ENCODE data around the gene FOCAD. TPM values are rescaled to one million over a fixed set of nuclear protein-coding genes. Genes with fewer than 3 reads are reported as not detected.

Gene FOCAD
- total and polyA plus RNA-seq, 2 donors (not counting 1 experiment from before 2014, with no cell fraction given), result 4.0 to 10.1 TPM

GRCh38 chr9:20713172-20713571 lies 29.1 kb downstream of the FOCAD start:
- TF ChIP-seq CTCF (IDR thresholded peaks at IDR 0.05) (no peak), EZH2 (IDR thresholded peaks at IDR 0.05; ENCODE audit: borderline replicate concordance, insufficient read depth, low read depth, low read length, poor library complexity, severe bottlenecking) (no peak)
- WGBS (ENCODE audit: insufficient coverage), result 100% methylated on average over 1 of the region's 1 CpG
- Histone ChIP-seq H3K4me1 (ENCODE audit: control insufficient read depth in 2 of 2, insufficient read depth in 2 of 2, low read length in 2 of 2) (no peaks in the 10 kb centered on the region), H3K9me3 (ENCODE audit: control extremely low read depth in 1 of 3, control insufficient read depth in 2 of 3, insufficient read depth in 1 of 3, low read length in 2 of 3) (peaks cover 0 to 3% (median 2%) of the 10 kb centered on the region in 3 donors), H3K27me3 (replicated peaks in 1 of 4; ENCODE audit: control extremely low read depth in 1 of 4, control insufficient read depth in 3 of 4, insufficient read depth in 4 of 4, low read length in 3 of 4) (no peaks in the 10 kb centered on the region), H2AFZ (ENCODE audit: insufficient read depth, low read depth, low read length, poor library complexity, severe bottlenecking) (no peak overlapping the region), H4K20me1 (ENCODE audit: control insufficient read depth, insufficient read depth, low read length, poor library complexity, severe bottlenecking) (no peaks in the 10 kb centered on the region), H3K4me3 (ENCODE audit: control extremely low read depth in 1 of 5, extremely low read depth in 1 of 5, insufficient read depth in 1 of 5, low read depth in 2 of 5, low read length in 4 of 5) (no peak overlapping the region), H3K9ac (ENCODE audit: low read length) (no peak overlapping the region), H3K79me2 (ENCODE audit: control insufficient read depth, insufficient read depth, low read length) (no peaks in the 10 kb centered on the region), H3K4me2 (replicated peaks; ENCODE audit: low read depth, low read length, poor library complexity, severe bottlenecking) (no peak overlapping the region), H3K36me3 (replicated peaks in 1 of 2; ENCODE audit: control extremely low read depth in 1 of 2, control insufficient read depth in 1 of 2, extremely low read depth in 1 of 2, insufficient read depth in 2 of 2, low read length in 1 of 2) (no peaks in the 10 kb centered on the region), H3K27ac (ENCODE audit: low read length in 2 of 2) (no peak overlapping the region)
- Mint-ChIP-seq H3K4me1 (no peaks in the 10 kb centered on the region), H3K27ac (no peak overlapping the region), H3K9me3 (ENCODE audit: insufficient read depth) (no peaks in the 10 kb centered on the region), H3K27me3 (no peaks in the 10 kb centered on the region), H3K4me3 (no peak overlapping the region)
- ChIA-PET CTCF (no interaction called here), POLR2A (no interaction called here)
- intact Hi-C loops (cut with micrococcal nuclease), result no loop called here
- no peak for ATAC-seq (ENCODE audit: low read depth)
- no peak for DNase-seq

GRCh38 chr9:20714442-20715415 lies 30.7 kb downstream of the FOCAD start:
- Histone ChIP-seq H3K79me2 (ENCODE audit: control insufficient read depth, insufficient read depth, low read length) (no peaks in the 10 kb centered on the region), H4K20me1 (ENCODE audit: control insufficient read depth, insufficient read depth, low read length, poor library complexity, severe bottlenecking) (no peaks in the 10 kb centered on the region), H3K4me1 (ENCODE audit: control insufficient read depth in 2 of 2, insufficient read depth in 2 of 2, low read length in 2 of 2) (no peaks in the 10 kb centered on the region), H3K4me2 (replicated peaks; ENCODE audit: low read depth, low read length, poor library complexity, severe bottlenecking) (no peak overlapping the region), H3K4me3 (ENCODE audit: control extremely low read depth in 1 of 5, extremely low read depth in 1 of 5, insufficient read depth in 1 of 5, low read depth in 2 of 5, low read length in 4 of 5) (no peak overlapping the region), H3K9ac (ENCODE audit: low read length) (no peak overlapping the region), H2AFZ (ENCODE audit: insufficient read depth, low read depth, low read length, poor library complexity, severe bottlenecking) (no peak overlapping the region), H3K9me3 (ENCODE audit: control extremely low read depth in 1 of 3, control insufficient read depth in 2 of 3, insufficient read depth in 1 of 3, low read length in 2 of 3) (peaks cover 0 to 3% (median 2%) of the 10 kb centered on the region in 3 donors), H3K27ac (ENCODE audit: low read length in 2 of 2) (no peak overlapping the region), H3K36me3 (replicated peaks in 1 of 2; ENCODE audit: control extremely low read depth in 1 of 2, control insufficient read depth in 1 of 2, extremely low read depth in 1 of 2, insufficient read depth in 2 of 2, low read length in 1 of 2) (no peaks in the 10 kb centered on the region), H3K27me3 (replicated peaks in 1 of 4; ENCODE audit: control extremely low read depth in 1 of 4, control insufficient read depth in 3 of 4, insufficient read depth in 4 of 4, low read length in 3 of 4) (no peaks in the 10 kb centered on the region)
- WGBS (ENCODE audit: insufficient coverage), result 100% methylated on average over 1 of the region's 2 CpGs
- H3K27ac Mint-ChIP-seq, result no peak overlapping the region
- no peak for DNase-seq
- CTCF ChIA-PET, result no interaction called here
- H3K4me1 Mint-ChIP-seq, result no peaks in the 10 kb centered on the region
- ATAC-seq (ENCODE audit: low read depth), result no peak
- no peak overlapping the region for H3K4me3 Mint-ChIP-seq
- intact Hi-C loops (cut with micrococcal nuclease), result no loop called here
- POLR2A ChIA-PET, result no interaction called here
- no peaks in the 10 kb centered on the region for H3K9me3 Mint-ChIP-seq (ENCODE audit: insufficient read depth)
- H3K27me3 Mint-ChIP-seq, result no peaks in the 10 kb centered on the region
- TF ChIP-seq CTCF (IDR thresholded peaks at IDR 0.05) (no peak), EZH2 (IDR thresholded peaks at IDR 0.05; ENCODE audit: borderline replicate concordance, insufficient read depth, low read depth, low read length, poor library complexity, severe bottlenecking) (no peak)
